HFFc6 (cell line): Measurements from ENCODE around the gene PRDM11. TPM values are rescaled to one million over a fixed set of nuclear protein-coding genes. Genes with fewer than 3 reads are reported as not detected.

Experiments used
- DNase-seq: peaks from one replicate; pipeline ENCODE4 v3.0.0-alpha.2; 2018
- H3K27ac Mint-ChIP-seq: 2 replicates; pipeline ENCODE4 v1.8.0; 2020; ENCODE audit warnings: mild to moderate bottlenecking, mixed read lengths
- H3K27me3 Mint-ChIP-seq: 2 replicates; pipeline ENCODE4 v1.8.0; 2021; ENCODE audit warnings: mild to moderate bottlenecking, moderate library complexity, mixed read lengths; ENCODE audit not compliant: insufficient read depth
- H3K36me3 Mint-ChIP-seq: 2 replicates; pipeline ENCODE4 v1.8.0; 2021; ENCODE audit warnings: low read depth, mixed read lengths
- H3K4me1 Mint-ChIP-seq: 2 replicates; pipeline ENCODE4 v1.8.0; 2020; ENCODE audit warnings: low read depth, mixed read lengths
- H3K4me3 Mint-ChIP-seq: 2 replicates; pipeline ENCODE4 v1.8.0; 2020; ENCODE audit warnings: mild to moderate bottlenecking, moderate library complexity, mixed read lengths
- H3K9me3 Mint-ChIP-seq: 2 replicates; pipeline ENCODE4 v1.8.0; 2020; ENCODE audit warnings: mild to moderate bottlenecking, mixed read lengths
- CTCF ChIP-seq: fragments of 200-600 bp; sonication (generic); IDR thresholded peaks from 2 replicates; pipeline ENCODE4 v1.5.0; 2021; ENCODE audit warnings: antibody characterized with exemption, mild to moderate bottlenecking
- total RNA-seq, 6 experiments: library from RNA; stranded (reverse); fragmentation: NEBNext Ultra II Directional; extraction: Animal tissue kit (Norgen Biotek cat#: 25700); gene quantifications; 2 replicates in 1 of 6; 3 replicates in 5 of 6; pipeline ENCODE4 v1.2.3, GENCODE V29; 2021

PRDM11 gene
- total RNA-seq, 6 experiments from 2014 or later, result 2.0 to 5.6 (median 2.7) TPM

DNA sequence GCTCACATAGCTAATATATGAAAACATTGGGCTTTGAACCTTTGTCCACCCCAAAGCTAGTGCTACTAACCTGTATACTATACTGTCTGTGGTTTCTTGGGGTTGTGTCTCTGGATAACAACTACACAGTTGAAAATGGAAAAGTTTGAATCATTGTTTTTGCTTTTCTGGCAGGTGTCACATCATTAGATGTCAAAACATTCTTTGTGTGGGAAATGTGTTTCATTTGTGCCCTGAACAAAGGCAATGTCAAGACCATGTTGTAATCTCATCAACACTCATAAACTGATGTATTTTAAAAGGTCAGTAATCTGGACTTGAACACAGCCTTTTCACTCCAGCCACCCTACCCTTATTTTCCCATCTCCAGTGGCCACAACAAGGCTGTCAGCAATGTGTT lies 123.2 kb downstream of the PRDM11 start:
- no peak for TF ChIP-seq CTCF
- Mint-ChIP-seq H3K27ac (no peak overlapping the region), H3K36me3 (no peaks in the 10 kb centered on the region), H3K4me1 (peaks cover 11% of the 10 kb centered on the region), H3K4me3 (no peak overlapping the region), H3K9me3 (no peaks in the 10 kb centered on the region), H3K27me3 (peaks cover 12% of the 10 kb centered on the region)
- no peak for DNase-seq

DNA sequence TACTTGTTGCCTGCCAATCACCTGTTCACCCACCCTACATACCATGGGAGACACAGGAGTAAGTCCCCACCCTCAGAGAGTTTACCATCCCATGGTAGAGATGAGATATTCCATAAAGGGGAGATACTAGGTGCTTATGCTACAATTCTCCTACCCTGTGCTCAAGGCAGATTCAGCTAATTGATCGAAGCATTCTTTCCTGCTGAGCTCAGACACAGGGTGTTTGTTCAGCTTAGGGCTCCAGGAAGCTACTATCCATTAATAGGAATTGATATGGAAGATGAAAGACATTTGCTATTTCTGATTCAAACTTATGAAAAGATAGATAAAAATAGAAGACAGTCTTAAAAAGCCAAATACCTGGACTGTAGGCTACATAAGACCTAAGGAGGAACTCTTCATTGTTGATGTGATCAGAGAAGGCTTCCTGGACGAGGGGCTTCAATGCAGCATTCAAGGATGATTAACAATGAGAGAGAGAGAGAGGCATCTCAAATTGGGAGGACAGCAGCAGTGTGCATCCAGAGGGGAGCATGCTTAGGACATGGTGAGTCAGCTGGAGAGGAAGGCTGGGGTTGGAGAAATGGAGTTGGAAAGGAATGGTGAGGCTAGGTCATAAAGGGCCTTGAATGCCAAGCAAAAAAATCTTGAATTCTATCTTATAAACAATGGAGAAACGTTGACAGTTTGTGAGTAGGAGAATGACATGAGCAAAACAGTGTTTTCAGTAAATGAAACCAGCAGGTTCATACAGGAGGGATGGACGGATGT lies 124.7 kb downstream of the PRDM11 start:
- TF ChIP-seq CTCF, result no peak
- no peak overlapping the region for H3K4me3 Mint-ChIP-seq
- peaks cover 12% of the 10 kb centered on the region for H3K27me3 Mint-ChIP-seq
- no peaks in the 10 kb centered on the region for H3K9me3 Mint-ChIP-seq
- H3K4me1 Mint-ChIP-seq, result no peaks in the 10 kb centered on the region
- no peak overlapping the region for H3K27ac Mint-ChIP-seq
- H3K36me3 Mint-ChIP-seq, result no peaks in the 10 kb centered on the region
- no peak for DNase-seq

- Mint-ChIP-seq H3K36me3 (no peaks in the 10 kb centered on the region), H3K27ac (no peak overlapping the region), H3K4me3 (no peak overlapping the region), H3K4me1 (no peaks in the 10 kb centered on the region), H3K27me3 (peaks cover 15% of the 10 kb centered on the region), H3K9me3 (no peaks in the 10 kb centered on the region)
- no peak for DNase-seq
- no peak for TF ChIP-seq CTCF
Observed at GRCh38 chr11:45272701-45273100, 126.3 kb downstream of the PRDM11 start.

DNA sequence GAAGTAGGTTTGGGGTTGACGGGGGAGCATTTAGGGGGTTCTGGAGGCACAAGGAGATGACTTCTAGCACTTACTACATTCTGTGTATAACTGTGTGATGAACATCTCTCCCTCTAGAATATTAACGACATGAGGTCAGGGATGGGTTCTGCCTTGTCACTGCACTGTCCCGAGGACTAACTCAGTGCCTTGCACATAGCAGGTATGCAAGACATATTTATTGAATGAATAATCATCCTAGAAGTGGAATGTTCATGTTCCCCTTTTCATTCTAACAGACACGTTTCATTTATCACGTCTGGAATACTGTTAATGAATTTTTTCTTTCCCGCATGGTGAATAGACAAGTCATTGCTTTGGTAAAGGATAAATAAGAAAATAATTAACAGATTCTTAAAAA lies 127.1 kb downstream of the PRDM11 start:
- H3K36me3 Mint-ChIP-seq, result no peaks in the 10 kb centered on the region
- no peaks in the 10 kb centered on the region for H3K4me1 Mint-ChIP-seq
- no peak for TF ChIP-seq CTCF
- DNase-seq, result no peak
- H3K4me3 Mint-ChIP-seq, result no peak overlapping the region
- H3K27me3 Mint-ChIP-seq, result peaks cover 19% of the 10 kb centered on the region
- no peak overlapping the region for H3K27ac Mint-ChIP-seq
- no peaks in the 10 kb centered on the region for H3K9me3 Mint-ChIP-seq

DNA sequence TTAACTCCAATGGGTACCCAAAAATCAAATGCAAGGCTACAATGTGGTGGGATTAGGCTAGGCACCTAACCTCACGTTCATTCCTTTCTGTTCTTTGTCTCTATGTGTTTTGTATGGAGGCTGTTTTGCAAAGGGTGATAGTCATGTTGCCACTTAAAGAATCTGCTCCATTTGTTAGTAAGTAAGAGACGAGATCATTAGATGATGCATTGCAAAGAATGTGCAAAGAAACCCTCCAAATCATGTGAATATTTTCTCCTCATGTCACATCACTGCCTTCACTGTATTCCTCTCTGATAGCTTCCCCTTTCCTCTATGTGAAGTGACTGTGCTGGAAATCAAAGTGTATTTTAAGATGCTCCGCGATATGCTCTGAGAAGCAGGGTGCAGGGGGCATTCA lies 127.8 kb downstream of the PRDM11 start:
- H3K4me3 Mint-ChIP-seq, result no peak overlapping the region
- H3K27me3 Mint-ChIP-seq, result peaks cover 16% of the 10 kb centered on the region
- TF ChIP-seq CTCF, result no peak
- no peak for DNase-seq
- no peaks in the 10 kb centered on the region for H3K36me3 Mint-ChIP-seq
- no peak overlapping the region for H3K27ac Mint-ChIP-seq
- no peaks in the 10 kb centered on the region for H3K9me3 Mint-ChIP-seq
- H3K4me1 Mint-ChIP-seq, result no peaks in the 10 kb centered on the region
